PC-3 (cell line): ENCODE results near the gene SLC13A3.

Experiments
- CTCF ChIP-seq: fragments of 300-600 bp; sonication (generic); conservative IDR thresholded peaks from 2 replicates; pipeline ENCODE4 v1.5.1; 2017; ENCODE audit warnings: antibody characterized with exemption, low read depth, mild to moderate bottlenecking, low read length
- EZH2 ChIP-seq: fragments of 300-600 bp; sonication (generic); IDR thresholded peaks from one replicate; pipeline ENCODE4 v1.6.1; 2017; ENCODE audit warnings: antibody characterized with exemption, mild to moderate bottlenecking, low read length; ENCODE audit not compliant: unreplicated experiment

GRCh38 chr20:46546298-46546697 is 105.0 kb downstream of the SLC13A3 start:
- no peak for TF ChIP-seq CTCF
- no peak for TF ChIP-seq EZH2
